HG03575 (cell line): Measurements from ENCODE around the gene ABCA2.

Source experiments
- ATAC-seq: cut with Tn5 transposase; IDR thresholded peaks from one replicate; pipeline ENCODE4 v1.9.1; 2021; ENCODE audit not compliant: unreplicated experiment, insufficient number of reproducible peaks, low FRiP score; ENCODE audit errors: extremely low read depth

ABCA2 gene

GRCh38 chr9:137027369-137028262 lies at the start of gene ABCA2:
Gene ABCA2, minus strand, starts transcription at chr9:137028237. Its CDS starts 97 bp downstream, at chr9:137028140.
- ATAC-seq, result no peak

- ATAC-seq, result no peak
Measured at GRCh38 chr9:137077010-137077747, 49.1 kb upstream of the ABCA2 start, which contains the start of gene UAP1L1. Gene UAP1L1, plus strand, starts transcription at chr9:137077517. Its CDS starts 16 bp downstream, at chr9:137077533.

- ATAC-seq, result no peak
Measured at GRCh38 chr9:137076636-137077009, 48.6 kb upstream of the ABCA2 start.

GRCh38 chr9:137075275-137075775 lies 47.3 kb upstream of the ABCA2 start:
- ATAC-seq, result no peak

- no peak for ATAC-seq
Measured at GRCh38 chr9:137074657-137075274, 46.7 kb upstream of the ABCA2 start.

- no peak for ATAC-seq
Measured at GRCh38 chr9:137073992-137074399, 46.0 kb upstream of the ABCA2 start.

GRCh38 chr9:137071282-137071681 lies 43.2 kb upstream of the ABCA2 start:
- ATAC-seq, result no peak

GRCh38 chr9:137070906-137071275 lies 42.9 kb upstream of the ABCA2 start:
- ATAC-seq, result no peak

GRCh38 chr9:137070201-137070905 lies 42.3 kb upstream of the ABCA2 start, which contains the start of gene SAPCD2:
Gene SAPCD2, minus strand, starts transcription at chr9:137070557. Its CDS starts 97 bp downstream, at chr9:137070460.
- no peak for ATAC-seq

GRCh38 chr9:137069508-137070091 lies 41.6 kb upstream of the ABCA2 start:
- no peak for ATAC-seq

- ATAC-seq, result no peak
Measured at GRCh38 chr9:137068539-137069507, 40.8 kb upstream of the ABCA2 start.

GRCh38 chr9:137067860-137068538 lies 40.0 kb upstream of the ABCA2 start:
- no peak for ATAC-seq

GRCh38 chr9:137066096-137066861 lies 38.2 kb upstream of the ABCA2 start:
- ATAC-seq, result no peak

- no peak for ATAC-seq
Measured at GRCh38 chr9:137065336-137065967, 37.4 kb upstream of the ABCA2 start.

- ATAC-seq, result no peak
Measured at GRCh38 chr9:137064880-137065164, 36.8 kb upstream of the ABCA2 start.
